Stimulated activated CD8-positive, alpha-beta memory T cell treated with anti-CD3 and anti-CD28 coated beads, Interleukin-7, amount 100 ng/mL, for 24 hours (primary cell): ENCODE results near the gene MMP3.

ENCODE experiments used
- DNase-seq: peaks from one replicate; pipeline ENCODE4 v3.0.0-alpha.2; 2020; ENCODE audit warnings: low read depth

MMP3 gene

DNA sequence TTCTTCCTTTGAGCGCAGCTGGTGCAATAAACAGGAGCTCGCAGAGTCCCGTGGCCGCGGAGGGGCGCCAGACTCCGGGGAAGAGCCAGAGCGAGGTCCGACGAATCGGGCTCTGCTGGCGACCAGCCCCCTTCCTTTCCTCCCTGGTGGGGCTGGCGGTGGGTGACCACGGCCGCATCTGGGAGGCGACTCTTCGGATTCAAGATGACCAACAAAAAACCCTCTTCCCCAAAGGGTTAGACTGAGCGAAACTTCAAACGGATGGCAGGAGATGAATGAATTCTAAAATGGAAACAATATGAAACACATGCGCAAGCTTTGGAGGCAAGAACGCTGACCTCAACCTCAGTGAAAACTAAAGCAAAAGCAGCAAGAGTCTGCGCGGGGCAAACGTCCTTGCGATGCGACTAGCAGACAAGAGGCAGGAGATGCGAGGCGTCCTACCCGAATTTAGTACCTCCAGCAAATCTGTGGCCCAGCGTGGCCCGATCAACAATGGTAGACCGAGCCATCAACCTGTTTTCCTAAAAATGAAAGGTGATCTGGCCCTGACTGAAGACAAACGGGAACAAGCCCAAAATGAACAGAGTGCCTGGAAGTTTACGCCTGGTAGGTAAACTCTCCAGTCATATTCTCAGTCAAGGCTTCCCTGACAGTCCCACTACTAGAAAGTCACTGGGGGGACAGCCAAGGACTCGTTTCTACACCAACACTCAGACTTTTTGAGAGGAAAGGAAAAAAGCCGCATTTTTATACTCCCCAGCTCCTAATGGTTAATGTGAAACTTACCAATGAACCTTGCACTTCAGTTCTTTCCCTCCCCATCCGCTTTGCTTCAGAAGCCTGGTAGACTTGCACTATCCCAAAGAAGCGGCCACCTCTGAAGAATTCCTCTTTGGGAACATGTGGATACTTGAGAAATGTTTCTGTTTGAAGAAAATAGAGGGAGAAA lies 11.6 kb downstream of the MMP3 start:
- DNase-seq, result no peak

DNA sequence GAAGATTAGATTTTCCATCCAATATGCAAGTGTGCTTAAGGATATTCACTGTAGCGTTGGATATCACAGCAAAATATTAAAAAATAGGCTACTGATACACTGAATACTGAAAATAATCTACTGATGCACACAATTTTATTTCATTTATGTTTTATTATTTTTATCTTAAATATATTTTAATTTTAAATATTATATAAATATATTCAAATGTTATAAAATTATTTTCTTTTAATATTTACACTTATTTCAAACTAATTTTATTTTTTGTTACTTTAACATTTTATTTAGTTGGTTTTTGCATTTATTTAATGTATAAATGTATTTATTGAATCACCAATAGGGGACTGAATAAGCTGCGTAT lies 12.3 kb downstream of the MMP3 start:
- no peak for DNase-seq

GRCh38 chr11:102830001-102830727 lies 13.2 kb downstream of the MMP3 start:
- no peak for DNase-seq

DNA sequence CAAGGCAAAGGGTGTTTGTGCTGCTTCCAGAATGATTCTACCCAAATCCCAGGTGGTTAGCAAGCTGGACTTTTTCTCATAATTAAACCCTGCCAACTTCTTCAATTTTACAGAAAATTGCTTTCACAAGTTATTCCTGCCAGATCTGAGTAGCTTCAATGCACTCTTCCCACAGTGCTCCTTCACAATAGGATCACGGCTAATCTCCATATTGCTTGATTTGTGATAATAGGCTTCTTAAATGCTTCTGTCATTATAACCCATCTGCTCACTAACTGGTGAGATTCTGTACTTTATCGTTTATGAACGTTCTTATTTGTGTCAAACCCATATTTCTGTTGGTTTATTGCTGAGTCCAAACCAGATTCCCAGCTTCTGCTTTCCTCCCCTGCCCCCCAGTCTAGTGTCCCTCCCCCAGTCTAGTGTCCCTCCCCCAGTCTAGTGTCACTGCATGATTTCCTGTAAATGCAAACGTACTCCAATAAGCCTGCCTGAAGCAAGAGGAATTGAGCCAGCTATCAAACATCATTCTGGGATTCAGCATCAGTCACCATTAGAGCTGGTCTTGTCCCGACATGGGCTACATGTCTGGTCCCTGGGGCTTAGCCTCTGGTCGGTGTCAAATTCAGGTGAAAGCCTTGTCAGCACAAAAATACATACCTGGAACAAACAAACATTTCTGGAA lies 14.0 kb downstream of the MMP3 start:
- DNase-seq, result no peak

- no peak for DNase-seq
These were observed 18.9 kb downstream of the MMP3 start for GRCh38 chr11:102824556-102824955.

- DNase-seq, result no peak
These were observed 23.9 kb downstream of the MMP3 start for GRCh38 chr11:102819491-102819890.

GRCh38 chr11:102813484-102813883 lies 29.9 kb downstream of the MMP3 start:
- DNase-seq, result no peak

DNA sequence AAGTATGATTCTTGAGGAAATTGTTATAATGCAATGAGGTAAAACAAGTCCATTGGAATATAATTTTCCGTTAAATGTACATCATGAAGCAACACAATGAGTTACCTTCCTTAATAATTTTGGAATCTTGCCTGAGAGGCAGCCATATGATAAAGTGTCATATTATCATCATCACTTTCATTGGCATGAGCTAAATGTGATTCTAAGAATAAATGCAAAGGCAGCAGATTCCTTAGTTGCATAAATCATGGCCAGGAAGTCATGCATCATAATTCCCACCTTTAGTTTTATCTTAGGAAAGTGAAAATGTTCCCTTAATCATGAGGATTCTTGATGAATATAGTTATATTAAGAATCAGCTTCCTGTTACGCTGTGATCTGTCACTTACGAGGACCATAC lies 31.2 kb downstream of the MMP3 start:
- DNase-seq, result no peak

DNA sequence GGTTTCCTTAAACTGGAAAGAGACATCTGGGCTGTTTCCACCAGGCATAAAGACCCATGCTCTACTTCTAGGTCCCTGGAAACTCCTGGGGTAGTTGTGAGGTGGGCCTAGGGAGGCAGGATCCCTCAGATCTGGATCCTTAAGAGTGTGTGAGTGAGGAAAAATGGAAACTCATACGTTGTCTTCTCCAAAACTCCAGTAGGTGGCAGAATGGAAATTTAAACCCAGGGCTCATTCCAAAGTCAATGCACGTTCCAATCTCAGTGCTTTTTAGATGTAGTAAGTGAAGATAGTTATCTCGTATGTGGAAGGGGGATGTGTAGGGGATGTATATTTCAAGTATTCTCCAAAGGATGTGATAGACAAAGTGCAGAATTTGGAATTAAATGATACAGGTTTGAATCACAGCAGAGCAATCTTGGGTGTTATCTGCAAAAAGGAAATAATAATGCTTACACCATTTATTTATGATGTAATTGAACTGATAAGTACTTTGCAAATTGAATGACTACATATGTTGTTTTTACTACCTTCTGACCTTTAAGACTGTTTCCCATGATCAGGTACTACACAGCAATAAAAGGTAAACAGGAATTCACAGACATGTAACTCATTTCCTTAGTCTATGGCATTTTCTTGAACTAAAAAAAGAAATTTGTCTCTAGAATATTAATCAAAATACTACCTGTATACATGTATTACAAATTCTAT lies 32.3 kb downstream of the MMP3 start:
- no peak for DNase-seq

DNA sequence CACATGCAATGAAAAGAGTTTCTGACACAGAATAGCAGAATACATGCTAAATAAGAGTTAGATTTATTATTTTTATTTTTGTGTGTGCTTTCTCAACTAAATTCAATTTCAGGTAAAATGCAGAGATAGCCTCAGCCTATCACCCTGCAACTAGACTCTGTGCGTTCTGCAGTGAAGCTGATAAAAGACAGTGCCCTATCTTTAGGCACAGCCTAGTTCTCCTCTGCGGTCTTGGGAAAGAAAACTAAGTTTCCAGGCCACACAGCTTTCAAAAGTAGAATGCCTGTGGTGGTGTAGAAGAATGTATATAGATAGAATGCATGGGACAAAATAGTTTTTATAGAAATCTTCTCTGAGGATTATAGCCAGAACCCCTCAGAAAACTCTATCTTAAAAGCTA lies 33.4 kb downstream of the MMP3 start:
- DNase-seq, result no peak

GRCh38 chr11:102807921-102808320 lies 35.5 kb downstream of the MMP3 start:
- no peak for DNase-seq

DNA sequence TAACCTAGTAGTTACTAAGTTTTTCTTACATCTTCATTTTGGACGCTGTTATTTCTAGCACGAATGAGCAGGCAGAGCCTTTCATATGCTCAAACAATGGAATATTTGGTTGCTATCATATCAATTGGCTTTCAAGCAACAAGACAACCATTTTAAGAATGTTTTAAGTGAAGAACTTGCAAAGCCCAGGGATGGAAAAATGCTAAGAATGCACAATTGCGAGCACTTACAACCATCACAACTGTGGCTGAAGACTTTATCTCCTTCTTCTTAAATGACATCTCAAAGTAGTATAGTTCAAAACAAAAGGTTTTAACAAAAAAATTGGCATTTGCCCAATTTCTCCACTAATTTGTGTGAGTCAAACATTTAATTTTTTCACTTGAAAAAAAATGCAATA lies 37.1 kb downstream of the MMP3 start:
- DNase-seq, result no peak

GRCh38 chr11:102802341-102802740 lies 41.1 kb downstream of the MMP3 start:
- DNase-seq, result no peak

DNA sequence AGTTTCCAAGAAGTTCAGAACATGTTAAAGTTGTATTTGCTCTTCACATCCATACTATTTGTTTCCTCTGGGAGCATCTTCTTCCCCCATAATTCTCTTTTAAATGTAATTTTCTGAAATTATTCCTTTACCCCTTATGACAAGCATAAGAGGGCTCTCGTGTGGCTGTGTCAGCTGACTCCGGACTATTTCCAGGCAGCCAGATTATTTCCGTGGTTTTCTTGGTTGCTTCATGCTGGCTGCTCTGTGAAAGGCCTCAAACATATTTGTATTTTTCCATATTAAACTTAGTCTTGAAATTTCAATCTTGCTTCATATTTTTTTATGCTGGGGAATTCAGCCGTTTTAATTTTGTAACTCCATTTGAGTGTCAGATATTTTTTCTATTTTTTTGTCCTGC lies 42.6 kb downstream of the MMP3 start:
- no peak for DNase-seq

GRCh38 chr11:102799681-102800340 lies 43.6 kb downstream of the MMP3 start:
- no peak for DNase-seq

- no peak for DNase-seq
These were observed 45.2 kb downstream of the MMP3 start, which contains the start of gene MMP1 for GRCh38 chr11:102798012-102798746. Gene MMP1 (minus strand): TSS chr11:102798160. CDS start chr11:102798092, 68 bp downstream.

DNA sequence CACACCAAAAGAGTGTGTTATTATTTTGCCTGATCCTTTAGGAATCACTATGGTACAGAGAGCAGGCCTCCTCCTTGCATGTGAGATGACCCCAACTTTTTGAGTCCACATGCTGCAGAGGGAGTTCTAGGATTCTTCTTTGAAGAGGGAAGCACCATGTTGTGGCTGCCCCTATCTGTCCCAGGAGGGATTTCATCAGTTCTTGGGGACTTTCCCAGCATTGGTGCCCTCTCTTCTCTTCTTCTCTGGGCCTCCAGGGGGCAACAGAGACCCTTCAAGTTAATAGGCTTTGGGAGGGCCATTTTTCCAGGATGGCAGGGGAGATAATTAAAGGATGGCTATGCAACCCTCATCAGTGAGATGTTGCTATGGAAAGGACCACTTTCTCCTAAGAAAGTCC lies 49.0 kb downstream of the MMP3 start:
- no peak for DNase-seq

- DNase-seq, result no peak
These were observed 49.6 kb downstream of the MMP3 start for GRCh38 chr11:102793677-102794290.

DNA sequence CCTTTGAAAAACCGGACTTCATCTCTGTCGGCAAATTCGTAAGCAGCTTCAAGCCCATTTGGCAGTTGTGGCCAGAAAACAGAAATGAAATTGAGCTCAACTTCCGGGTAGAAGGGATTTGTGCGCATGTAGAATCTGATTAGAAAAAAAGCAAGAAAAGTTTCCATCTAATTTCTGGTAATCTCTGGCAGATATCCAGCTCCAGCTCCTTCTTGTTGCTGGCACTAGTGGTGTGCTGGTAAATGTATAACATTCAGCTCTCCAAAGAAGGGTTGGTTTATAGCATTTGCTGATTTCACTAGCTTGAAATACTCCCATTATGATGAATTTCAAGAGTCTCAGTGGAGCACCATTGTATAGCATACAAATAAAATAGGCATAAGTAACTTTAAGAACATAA lies 50.8 kb downstream of the MMP3 start:
- DNase-seq, result no peak

GRCh38 chr11:102791271-102792036 lies 52.0 kb downstream of the MMP3 start:
- no peak for DNase-seq
